HK-2 (cell line): ENCODE measurements around the gene ANKS1A.

Experiments
- DNase-seq: peaks from one replicate; pipeline ENCODE4 v3.0.0-alpha.2; 2018; ENCODE audit not compliant: unreplicated experiment

ANKS1A gene

DNA sequence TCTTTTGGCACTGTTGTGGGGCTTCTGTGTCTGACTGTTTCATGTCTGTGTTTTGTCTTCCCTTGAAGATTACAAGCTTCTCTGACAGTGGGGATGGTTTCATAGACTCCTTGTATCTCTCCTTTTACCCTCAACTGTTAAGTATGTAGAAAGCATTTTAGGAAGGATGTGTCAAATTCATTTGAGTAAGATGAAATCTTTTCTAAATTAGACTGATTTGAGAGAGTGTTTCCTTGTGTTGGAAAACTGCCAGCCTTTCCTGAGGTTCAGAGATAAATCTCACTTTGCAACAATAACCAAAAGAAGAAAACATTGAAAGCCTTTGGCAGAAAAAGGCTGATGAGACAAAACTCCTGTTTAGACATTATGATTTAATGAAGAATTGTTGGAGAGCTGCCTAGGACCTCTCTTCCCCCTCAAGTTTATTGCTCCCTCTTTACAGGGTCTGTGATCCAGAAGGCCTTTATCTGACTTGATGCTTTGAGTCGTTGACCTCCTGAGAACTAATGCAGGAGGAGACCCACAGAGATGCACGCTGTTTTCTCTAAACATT, 68.3 kb downstream of the ANKS1A start:
- no peak for DNase-seq

DNA sequence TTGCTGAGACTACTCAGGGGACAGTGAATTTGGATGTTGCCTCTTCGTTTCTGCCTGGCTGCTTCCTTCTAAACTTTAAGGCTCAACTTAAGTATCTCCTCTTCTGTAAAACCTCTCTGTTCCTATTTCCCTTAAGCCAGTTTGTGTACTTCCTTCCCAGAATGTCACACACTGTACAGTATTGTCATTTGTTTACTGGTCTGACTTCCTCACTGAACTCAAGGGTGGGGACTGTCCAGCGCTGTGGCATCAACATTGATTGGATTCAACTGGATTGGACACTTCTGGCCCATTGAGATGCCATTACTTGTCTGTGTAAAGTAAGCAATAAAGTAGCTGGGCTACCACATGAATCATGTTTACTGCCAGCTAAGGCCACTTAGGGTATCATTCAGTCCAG, 69.7 kb downstream of the ANKS1A start:
- no peak for DNase-seq

DNA sequence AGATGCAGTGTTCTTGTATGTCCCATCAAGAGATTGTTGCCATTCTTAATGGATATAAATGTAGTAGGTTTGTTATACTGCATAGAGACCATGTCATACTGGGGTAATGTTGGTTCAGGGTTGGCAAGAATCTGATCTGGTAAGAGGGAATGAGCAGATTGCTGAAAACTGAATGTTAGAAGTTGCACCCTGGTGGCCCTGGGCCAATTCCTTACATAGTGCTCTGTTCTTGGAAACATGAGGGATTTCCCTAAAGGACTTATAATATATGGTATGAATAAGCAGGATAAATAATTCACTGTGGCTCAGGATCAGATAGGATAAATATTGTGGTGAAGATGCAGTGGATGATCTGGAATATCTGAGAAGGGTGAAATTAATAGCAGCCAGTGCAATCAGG, 70.2 kb downstream of the ANKS1A start:
- no peak for DNase-seq

DNA sequence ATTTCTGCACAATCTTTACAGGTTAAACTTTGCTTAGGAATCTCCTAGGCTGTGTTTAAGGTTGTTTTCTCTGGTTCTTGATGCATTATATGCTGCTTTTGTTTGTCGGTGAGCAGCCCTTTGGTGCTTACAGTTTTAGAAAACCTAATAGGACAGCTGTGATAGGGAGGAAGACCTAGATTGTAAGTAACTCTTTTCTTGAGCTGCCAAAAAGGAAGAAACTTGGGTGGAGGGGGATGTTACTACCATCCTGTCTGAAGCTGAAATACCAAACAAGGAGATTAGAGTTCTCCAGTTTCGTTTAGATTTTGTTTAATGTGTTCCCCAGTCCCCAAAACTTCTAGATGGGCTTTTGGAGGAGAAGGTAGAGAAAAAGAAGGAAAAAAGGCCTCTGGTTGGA, 72.0 kb downstream of the ANKS1A start:
- no peak for DNase-seq

DNA sequence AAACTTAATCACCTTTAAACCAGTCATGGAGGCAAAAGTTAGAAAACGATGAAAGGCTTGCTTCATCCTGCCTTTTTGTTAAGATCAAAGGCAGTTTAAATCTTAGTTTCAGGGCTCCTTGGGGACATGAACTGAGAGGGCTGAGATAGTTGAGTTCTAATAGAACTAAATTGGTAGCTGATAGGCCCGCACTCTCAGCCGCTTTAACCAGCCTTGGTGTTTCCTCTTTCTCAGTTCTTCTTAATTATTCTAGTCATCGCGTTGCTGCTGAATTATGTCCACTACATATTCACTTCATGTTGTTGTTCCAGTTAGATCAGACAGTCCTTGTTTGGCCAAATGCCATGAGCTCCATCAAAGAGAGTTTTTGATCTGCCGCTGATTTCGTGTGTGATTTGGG, 72.5 kb downstream of the ANKS1A start:
- no peak for DNase-seq

DNA sequence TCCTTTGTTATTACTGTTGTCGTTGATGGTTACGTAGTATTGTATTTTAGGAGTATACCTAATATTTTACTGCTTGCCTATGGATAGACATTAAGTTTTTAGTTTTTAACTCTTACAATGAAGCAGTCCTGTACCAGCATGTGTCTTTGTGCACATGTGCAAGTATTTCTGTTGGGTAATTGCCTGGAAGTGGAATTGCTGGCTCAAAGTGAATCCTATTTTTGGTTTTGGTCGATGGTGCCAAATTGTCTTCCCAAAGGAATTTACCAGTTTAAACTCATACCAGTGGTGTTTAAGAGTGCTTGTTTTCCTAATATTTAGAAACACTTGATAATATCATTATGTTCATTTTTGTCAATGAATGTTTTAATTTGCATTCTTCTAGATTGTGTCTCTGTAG, 75.5 kb downstream of the ANKS1A start:
- no peak for DNase-seq

DNA sequence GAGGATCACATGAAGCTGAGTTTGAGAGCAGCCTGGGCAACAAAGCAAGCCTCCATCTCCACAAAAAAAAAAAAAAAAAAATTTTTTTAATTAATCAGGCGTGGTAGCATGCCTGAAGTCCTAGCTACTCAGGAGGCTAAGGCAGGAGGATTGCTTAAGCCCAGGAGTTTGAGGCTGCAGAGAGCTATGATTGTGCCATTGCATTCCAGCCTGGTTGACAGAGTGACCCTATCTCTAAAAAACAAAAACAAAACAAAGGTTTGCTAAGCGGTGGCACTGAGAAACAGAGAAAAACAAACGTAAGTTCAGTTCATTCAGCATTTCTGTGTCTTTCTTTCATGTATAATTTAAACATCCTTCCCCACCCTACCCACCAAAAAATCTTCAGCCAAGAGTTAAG, 78.4 kb downstream of the ANKS1A start:
- no peak for DNase-seq

DNA sequence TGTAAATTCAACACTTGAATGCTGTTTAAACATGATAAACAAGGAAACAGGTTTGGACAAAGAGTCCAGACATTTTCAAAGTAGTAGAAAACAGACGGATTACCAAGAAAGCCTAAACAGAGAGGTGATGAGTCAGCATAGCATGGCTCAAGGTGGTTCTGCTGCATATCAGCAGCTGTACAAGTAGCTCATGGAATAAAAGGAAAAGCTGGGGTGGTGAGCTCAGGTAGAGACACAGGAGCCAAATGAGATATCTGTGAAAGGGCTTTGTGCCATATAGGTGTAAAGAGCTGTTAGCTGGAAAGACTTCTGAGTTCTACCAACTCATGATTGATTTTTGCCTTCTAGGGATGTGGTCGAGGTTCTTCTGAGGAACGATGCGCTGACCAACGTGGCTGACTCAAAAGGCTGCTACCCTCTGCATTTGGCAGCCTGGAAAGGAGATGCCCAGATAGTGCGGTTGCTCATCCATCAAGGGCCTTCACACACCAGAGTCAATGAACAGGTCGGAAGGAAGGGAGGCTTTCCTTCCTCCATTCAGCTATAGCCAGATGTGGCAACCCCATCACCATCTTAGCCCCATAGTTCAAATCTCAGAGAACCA, 80.7 kb downstream of the ANKS1A start:
- DNase-seq = no peak

DNA sequence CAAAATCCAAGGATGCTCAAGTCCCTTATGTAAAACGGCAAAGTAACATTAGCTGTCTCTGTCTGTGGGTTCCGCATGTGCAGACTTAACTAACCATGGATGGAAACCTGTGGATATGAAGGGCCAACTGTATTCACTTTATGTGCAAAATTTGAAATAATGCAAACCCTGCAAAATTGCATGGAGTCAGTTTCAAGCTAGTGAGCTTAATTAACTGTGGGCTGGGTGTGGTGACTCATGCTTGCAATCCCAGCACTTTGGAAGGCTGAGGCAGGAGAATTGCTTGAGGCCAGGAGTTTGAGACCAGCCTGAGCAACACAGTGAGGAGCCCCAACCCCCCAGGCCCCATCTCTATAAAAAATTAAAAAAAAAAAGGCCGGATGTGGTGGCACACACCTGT, 81.4 kb downstream of the ANKS1A start:
- no peak for DNase-seq

DNA sequence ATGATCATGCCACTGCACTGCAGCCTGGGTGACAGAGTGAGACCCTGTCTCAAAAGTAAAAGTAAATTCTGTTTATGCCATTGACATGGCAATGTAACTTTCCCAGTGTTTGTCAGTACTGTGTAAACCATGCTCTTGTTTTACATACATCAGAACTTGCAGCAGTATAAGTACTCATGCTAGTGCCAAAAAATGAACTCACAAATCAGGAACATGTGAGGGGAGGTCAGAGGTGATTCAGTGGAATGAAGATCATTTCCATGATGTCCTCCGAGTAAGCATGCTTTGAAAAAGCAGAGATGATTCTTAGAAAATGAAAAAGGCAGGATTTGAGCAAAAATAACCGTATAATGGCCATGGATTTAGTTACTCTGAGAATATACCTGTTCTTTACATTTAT, 81.9 kb downstream of the ANKS1A start:
- no peak for DNase-seq

DNA sequence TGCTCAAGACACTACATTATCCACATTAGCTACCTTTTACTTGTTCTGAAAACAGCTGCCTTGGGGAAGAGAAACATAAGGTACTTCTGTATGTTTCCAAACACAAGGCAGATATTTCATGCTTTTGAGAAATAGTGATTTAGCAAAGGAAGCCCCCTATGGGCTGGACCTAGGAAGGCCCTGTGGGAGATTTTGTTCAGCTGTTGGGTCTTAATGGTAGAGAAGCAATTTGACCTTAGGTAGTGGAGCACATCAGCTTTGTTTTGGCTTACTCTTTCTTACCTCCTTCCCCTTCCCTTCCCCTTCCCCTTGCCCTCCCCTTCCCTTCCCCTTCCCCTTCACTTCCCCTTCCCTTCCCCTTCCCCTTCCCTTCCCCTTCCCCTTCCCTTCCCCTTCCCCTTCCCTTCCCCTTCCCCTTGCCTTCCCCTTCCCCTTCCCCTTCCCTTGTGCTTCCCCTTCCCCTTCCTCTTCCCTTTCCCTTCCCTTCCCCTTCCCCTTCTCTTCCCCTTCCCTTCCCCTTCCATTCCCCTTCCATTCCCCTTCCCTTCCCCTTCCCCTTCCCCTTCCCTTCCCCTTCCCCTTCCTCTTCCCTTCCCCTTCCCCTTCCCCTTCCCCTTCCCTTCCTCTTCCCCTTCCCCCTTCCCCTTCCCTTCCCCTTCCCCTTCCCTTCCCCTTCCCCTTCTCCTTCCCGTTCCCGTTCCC, 84.6 kb downstream of the ANKS1A start:
- DNase-seq = no peak

DNA sequence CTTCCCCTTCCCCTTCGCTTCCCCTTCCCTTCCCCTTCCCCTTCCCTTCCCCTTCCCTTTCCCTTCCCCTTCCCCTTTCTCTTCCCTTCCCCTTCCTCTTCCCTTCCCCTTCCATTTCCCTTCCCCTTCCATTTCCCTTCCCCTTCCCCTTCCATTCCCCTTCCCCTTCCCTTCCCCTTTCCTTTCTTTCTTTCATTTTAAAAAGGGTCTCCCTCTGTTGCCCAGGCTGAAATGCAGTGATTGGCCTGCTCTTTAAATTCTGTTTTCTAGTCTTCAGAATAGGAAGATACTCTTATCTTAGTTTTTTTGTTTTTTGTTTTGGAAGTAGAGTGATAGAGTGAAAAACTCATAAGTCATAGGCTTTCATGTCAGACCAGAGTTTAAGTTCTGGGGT, 85.2 kb downstream of the ANKS1A start:
- DNase-seq = no peak

DNA sequence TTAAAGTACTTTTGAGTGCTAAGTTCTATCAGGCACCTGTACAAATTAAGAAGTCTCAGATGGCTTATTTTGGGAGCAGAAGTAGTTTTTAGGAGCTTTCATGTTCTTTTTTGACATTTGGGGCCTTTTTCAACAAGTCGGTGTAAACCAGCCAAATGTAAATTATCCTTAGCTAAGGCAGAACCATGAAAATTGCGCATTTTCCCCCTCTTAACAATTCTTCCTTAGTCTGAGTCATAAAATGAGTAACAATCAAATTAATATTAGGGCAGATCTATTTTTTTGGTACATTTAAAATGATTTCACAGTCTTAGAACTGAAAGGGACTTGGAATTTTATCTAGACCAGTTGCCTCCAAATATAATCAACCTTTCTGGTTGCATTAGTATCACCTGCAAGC, 87.2 kb downstream of the ANKS1A start:
- no peak for DNase-seq

DNA sequence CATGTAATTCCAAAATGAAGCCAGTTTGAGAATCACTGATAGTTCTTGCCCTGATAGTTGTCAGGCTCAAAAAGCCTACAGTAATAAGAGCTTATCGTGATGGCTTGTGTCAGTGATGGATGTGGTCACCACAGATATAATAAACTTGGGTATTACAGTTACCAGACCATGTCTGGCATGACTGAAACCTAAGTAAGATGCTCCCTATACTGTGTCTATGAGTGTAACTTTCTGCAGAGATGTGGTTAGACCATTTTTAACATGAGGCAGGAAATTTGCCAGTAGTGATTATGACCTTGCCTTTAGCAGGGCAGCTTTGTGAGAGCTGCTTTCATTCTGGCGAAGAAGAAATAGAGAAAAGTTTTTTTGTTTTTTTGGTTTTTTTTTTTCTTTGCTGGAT, 90.2 kb downstream of the ANKS1A start:
- no peak for DNase-seq

DNA sequence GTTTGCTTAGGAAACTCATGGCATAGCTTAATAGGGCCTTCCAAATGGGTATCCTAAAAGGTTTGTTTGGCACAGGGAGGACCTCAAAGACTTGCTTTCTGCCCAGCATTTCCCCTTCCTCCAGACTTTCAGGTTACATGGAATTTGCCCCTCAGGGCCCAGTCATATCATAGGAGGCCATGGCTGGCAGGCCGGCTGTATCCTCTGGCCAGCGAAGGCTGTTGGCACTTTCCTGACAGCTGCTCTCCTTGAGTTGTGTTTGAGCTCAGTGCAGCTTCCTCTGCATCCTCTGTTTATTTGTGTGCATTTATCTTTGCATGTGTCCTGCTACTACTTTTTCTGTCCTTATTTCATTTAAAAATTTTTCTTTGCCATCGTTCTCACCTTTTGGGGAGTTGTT, 90.9 kb downstream of the ANKS1A start:
- no peak for DNase-seq

DNA sequence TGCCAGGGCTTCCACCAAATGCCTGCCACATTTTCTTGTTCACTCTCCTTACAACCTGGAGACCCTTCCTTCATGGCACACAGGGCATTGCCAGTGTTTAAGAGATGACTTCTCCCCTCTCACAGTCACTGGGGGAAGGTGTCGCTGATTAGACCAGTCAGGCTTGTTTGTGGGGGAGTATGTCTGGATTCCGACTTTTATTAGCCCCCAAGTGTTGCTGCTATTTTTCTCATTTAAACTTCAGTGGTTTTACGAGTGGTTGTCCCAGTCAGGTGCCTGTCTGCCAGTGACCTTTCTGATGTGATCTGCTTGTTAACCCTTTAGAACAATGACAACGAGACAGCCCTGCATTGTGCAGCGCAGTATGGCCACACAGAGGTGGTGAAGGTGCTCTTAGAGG, 92.3 kb downstream of the ANKS1A start:
- no peak for DNase-seq

DNA sequence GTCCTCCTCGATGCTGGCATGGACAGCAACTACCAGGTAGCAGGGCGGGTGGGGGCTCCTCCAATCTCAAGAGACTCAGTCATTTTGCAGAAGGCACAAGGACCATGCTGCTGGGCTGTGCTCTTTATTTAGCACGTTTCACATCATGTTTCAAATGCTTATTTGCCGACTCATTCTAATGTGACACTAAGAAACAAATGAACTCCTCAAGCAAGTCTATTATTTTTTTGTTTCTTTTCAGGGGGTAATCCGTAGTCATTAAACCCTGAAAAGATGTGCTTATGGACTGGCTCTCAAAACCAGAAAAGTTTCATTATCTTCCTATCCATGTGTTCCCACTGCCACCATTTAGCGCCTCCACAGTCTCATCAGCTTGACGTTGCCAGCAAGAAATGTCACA, 92.9 kb downstream of the ANKS1A start:
- DNase-seq = no peak

DNA sequence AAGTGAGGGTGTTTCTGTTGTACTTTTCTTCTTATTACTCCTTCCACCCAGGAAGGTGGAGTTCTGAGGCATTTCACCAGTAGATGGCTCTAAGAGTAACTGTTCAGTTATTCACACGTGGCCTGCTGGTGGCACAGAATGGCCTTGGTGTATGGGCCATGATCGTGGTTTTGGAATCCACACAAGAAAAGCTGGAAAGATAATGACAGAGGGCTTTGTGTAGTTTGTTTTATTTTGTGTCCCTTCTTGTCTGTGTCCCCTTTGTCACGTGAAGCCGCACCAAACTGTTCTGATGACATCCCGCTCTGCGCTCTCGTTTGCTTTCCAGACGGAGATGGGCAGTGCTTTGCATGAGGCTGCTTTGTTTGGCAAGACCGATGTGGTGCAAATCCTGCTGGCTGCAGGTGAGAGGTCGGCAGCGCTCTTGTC, 93.4 kb downstream of the ANKS1A start:
- DNase-seq = no peak

DNA sequence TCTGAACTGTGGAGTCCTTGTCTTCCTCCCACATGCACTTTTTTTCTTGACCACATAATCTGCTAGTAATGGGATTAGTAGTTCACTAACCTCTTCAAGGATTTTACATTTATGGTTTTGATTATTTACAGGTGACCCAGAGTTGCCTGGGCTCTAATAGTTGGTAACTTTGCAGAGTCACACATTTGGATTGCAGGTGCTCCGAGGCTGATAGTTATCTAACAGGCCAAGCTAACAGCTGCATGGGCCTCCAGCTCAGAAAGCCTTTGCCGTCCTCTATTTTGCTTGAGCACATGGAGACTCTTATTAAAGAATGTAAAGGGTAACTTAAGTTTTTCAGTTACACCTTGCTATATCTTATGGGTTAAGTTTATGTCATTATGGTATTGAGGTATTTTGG, 95.4 kb downstream of the ANKS1A start:
- no peak for DNase-seq

DNA sequence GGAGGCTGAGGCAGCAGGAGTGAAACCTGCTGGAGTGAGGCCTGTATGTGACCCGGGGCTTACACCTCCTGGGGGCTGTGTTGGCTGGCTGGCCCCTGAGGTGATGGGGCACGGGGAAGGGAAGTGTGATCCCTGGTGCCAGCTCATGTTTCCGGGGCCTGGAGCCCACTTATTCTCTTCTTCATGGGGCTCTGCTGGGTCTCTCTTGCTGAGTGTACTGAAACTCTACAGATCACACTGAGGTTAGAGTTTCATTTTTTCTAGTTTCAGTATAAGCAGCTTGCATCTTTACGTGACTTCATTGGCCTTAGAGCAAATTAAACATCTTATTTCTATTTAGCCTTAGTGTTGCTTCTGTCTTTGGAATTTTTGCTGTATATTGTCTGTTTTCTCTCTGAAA, 96.2 kb downstream of the ANKS1A start:
- DNase-seq = no peak

DNA sequence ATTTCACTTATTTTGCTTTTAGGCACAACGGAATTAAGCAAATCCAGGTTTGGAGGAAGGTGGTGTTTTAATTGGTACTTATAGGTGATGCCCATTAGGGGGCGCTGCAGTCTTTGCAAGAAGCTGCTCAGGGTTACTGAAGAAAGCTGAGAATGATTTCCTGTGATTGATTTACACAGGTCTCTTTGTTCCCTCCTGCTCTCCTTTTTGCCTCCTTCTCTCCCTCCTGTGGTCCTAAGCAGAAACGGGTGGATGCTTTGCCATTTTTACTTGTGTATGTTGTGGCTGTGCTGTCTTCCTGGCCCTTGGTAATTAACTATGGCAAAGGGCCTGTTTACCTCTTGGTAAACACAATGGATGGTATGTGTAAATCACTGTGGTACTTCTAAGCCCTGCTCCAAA, 97.8 kb downstream of the ANKS1A start:
- DNase-seq = peak; percentile 63

DNA sequence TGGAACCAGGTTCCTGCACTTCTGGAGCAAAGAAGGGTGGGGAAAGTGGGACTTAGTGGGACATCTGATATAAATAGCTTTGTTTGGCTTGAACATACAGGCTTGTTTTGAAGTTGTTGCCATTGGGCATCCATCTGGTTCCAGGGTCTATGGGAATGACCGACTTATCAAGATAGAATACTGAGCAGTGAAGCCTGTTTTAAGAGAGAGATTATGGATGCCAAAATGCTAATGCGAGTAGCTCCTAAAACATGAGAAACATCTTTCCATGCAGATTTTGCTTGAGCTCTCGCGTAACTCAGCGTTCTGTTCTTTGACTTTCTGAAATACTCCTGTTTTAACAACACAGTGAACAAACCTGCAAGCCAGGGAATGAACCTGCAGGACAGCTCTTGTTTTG, 98.5 kb downstream of the ANKS1A start:
- DNase-seq = no peak

DNA sequence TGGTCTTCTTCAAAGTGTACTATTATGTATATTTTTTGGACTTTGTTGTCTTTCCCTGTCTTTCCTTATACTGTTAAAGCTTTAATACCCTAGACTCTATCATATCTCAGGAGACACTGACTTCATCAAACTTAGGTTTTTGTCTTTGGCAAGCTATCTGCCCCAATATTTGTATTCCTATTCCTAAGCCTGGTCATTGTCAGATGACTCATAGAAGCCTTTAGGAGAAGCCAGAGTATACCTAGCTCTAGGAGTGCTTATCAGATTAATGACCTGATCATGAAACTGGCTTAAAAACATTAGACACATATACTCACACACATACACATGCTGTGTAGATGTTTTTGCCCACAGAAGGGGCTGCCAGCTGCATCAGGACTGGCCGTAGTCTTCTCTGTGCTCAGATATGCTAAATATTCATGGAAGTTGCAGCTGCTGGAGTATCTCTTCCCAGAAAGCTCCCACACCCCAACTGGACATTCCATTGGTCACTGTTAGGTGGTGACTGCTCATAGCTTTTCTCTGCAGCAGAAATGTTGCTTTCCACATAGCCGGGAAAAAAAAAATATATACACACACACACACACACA, 102.0 kb downstream of the ANKS1A start:
- no peak for DNase-seq
